ENCODE measurements around the gene TUBGCP4. TPM values are rescaled to one million over a fixed set of nuclear protein-coding genes. Genes with fewer than 3 reads are reported as not detected.
"Not testable (repeated sequence)": the region's sequence is repeated elsewhere in the genome, so short reads cannot be mapped to it uniquely, and the experiment has no call there.

The TUBGCP4 gene
- 22.1 and 24.5 TPM in 2 replicates for total RNA-seq (2014; rRNA removed; shearing (Covaris generic))

GRCh38 chr15:43370975-43371974 lies at the start of gene TUBGCP4, which contains the start of gene ZSCAN29:
TSS of gene TUBGCP4 (plus strand) at chr15:43371101. CDS start at chr15:43371355, 254 bp downstream.
TSS of gene ZSCAN29 (minus strand) at chr15:43371043. CDS start at chr15:43369913, 1,130 bp downstream.
- DNase-seq (ENCODE audit: low read depth), result peak; percentile 78

GRCh38 chr15:43325039-43325684 lies 45.7 kb upstream of the TUBGCP4 start:
- no peak for DNase-seq (ENCODE audit: low read depth)

DNA sequence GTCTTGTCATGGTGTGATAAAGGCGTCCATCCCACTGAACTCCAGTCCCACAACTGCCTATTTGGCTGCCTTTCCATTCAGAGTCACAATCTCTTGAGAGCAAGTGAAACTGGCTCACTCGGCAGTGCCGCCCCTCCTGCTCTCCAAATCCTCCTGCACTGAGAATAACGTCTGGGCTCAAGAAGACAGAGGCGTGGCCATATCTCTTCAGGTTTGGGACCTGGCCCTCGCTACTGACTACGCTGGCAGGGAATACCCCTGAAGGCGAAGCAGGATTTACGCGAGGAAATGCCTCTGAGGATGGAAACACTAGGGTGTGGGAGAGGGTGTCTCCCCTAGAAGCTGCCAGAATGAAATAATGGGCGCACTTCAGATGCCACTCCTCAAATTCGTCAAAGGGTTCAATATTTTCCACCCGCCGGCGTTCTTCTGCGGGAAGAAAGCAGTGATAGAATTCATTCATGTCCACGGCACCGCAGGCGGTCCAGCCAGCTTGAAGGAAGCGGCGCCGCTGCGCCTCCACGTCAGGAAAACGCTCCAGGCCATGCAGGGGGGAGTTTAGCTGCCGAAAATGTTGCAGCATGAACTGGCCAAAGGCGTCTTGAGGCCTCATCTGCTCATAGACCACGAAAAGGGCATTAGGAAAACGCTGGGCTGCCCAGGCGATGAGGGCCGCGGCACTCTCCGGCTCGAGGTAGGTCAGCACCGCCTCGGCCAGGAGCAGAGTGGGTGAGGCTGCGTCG lies 41.5 kb upstream of the TUBGCP4 start:
- DNase-seq (ENCODE audit: low read depth), result no peak

GRCh38 chr15:43329960-43330779 lies 40.7 kb upstream of the TUBGCP4 start, which contains the start of gene LCMT2:
TSS of gene LCMT2 (minus strand) at chr15:43330573. CDS start at chr15:43330489, 84 bp downstream.
- DNase-seq (ENCODE audit: low read depth), result peak; percentile 96

DNA sequence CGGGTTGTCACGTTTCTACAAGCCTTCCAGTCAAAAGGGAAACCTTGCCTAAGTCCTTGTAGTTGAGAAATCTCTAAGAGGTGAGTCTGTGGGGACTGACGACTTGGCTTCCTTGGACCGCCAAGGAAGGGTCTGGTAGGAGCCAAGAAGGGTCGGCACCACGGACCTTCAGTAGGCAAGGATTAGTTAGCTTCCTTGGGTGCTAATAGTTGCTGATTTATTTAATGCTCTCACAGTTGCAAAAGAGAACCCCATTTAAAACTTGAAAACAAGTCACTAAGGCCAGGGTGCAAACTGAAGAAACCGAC lies 40.2 kb upstream of the TUBGCP4 start:
- DNase-seq (ENCODE audit: low read depth), result no peak

GRCh38 chr15:43346305-43346704 lies 24.6 kb upstream of the TUBGCP4 start:
- peak; percentile 24 for DNase-seq (ENCODE audit: low read depth)

DNA sequence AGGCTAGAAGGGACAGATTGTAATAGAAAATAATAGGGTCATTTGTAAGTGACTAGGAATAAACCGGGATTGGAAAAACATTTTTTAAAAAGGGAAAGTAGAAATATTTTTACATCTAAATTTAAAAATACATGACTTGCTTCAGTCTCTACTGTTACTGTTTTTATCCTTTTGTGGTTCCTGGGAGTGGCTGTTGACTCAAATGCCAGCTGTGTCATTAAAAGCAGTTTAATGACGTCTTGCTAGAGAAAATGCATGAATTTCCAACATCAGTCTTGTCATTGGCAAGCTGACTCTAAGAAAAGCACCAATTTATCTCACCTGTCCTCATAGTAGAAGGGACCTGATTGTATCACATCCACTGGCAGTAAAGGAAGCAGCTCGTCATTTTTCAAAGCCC lies 23.8 kb upstream of the TUBGCP4 start:
- DNase-seq (ENCODE audit: low read depth), result no peak

- DNase-seq (ENCODE audit: low read depth), result no peak
These were observed 18.1 kb upstream of the TUBGCP4 start for GRCh38 chr15:43352693-43353382.

DNA sequence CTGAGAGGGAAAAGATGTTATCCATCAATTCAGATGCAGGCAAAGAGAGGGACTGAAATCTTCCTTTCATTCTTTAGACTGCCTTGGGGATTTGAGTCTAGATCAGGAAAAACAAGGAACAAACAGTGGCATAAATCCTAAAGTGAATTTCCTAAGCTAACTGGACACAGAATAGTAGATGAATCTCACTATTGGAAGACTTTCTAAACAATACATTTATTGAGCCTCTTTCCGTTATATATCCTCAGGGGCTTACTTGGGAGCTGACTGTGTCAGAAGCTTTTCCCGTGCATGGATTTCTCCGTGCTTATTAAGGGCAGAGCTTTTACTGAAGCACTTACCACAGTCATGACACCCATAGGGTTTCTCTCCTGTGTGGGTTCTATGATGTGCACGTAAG lies 10.1 kb upstream of the TUBGCP4 start:
- no peak for DNase-seq (ENCODE audit: low read depth)

DNA sequence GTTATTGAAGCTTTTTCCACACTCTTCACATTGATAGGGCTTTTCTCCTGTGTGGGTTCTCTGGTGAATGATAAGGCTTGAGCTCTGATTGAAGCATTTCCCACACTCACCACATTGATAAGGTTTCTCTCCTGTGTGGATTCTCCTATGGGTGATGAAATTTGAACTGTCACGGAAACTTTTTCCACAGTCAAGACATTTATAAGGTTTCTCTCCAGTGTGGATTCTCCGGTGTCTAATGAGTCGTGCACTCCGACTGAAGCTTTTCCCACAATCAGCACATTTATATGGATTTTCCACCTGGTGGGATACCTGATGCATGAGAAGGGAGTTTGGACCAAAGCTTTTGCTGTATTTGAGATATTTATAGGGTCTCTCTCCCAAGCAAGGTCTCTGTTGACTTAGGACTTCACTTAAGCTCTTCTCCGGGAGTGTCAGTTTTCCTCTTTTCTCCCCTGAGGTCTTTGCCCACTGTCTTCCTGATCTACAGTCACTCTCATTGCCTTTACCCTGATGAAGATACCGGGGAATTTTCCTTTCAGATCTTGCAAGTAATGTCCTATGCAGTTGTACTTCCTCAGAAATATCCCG lies 9.5 kb upstream of the TUBGCP4 start:
- DNase-seq (ENCODE audit: low read depth), result no peak

DNA sequence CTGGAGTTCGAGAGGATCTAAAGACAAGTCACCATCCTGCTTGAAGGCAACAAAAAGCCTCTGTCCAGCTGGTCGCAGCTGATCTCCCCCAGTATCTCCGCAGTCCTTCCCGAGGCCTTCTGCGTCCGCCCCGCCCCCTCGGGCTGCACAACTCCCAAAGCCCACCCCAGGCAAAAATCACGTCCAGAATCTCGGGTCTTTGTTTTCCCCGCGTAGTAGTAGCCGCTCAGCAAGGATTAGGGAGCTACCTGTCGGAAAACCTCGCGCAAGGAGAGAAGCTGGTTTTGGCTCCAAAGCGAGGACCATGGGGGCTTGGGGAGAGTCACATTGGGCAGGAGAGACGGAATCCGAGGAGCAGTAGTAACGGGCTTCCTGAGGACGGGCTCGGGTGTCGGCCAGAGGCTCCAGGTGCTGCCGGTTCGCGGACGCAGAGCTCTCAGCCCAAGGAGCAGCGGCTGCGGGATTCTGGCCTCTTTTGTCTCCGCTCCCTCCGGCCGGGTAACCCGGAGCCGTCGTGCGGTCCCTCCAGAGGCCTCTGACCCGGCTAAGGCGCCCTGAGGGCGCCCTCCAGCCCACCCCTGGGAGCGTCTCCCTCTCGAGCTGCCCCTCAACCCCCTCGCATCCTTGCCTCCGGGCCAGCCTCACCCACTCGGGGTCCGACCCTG lies 459 bp upstream of the TUBGCP4 start:
- DNase-seq (ENCODE audit: low read depth), result peak; percentile 39

DNA sequence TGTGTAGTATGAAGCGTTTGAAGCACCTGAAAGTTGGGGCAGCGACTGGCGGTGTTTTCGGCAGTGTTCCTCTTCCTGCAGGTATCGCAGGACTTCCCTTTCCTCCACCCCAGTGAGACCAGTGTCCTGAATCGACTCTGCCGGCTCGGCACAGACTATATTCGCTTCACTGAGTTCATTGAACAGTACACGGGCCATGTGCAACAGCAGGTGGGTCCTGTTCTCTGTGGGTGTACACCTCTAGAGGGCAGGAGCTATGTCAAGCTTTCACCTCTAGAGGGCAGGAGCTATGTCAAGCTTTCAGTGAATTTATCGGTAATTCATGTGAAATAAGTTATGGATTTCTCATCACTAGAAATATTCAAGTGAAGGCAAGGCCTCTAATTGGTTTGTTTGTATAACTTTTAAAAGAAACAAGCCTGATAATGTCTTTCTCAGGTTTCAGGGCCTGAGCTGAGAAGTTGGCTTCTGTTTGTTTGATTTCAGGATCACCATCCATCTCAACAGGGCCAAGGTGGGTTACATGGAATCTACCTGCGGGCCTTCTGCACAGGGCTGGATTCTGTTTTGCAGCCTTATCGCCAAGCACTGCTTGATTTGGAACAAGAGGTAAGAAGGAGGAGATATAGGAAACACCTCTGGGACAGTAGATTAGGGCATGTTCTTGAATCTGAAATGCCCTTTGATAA lies 5.3 kb downstream of the TUBGCP4 start:
- peak; percentile 23 for DNase-seq (ENCODE audit: low read depth)

- no peak for DNase-seq (ENCODE audit: low read depth)
These were observed 7.7 kb downstream of the TUBGCP4 start for GRCh38 chr15:43378601-43379000.

GRCh38 chr15:43382310-43382709 lies 11.4 kb downstream of the TUBGCP4 start:
- DNase-seq (ENCODE audit: low read depth), result no peak

DNA sequence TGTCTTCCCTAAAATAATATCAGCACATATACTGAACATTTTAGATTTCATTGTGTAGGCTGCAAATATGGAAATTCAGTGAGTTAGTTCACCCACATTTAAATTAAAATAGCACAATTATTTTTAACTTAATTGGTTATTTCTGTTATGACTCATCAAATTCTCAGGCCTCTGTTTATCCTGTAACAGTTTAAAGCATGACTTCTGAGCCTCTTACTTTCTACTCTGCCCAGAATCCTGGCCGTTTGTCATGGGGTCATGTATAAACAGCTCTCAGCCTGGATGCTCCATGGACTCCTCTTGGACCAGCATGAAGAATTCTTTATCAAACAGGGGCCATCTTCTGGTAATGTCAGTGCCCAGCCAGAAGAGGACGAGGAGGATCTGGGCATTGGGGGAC lies 12.2 kb downstream of the TUBGCP4 start:
- DNase-seq (ENCODE audit: low read depth), result peak; percentile 42

DNA sequence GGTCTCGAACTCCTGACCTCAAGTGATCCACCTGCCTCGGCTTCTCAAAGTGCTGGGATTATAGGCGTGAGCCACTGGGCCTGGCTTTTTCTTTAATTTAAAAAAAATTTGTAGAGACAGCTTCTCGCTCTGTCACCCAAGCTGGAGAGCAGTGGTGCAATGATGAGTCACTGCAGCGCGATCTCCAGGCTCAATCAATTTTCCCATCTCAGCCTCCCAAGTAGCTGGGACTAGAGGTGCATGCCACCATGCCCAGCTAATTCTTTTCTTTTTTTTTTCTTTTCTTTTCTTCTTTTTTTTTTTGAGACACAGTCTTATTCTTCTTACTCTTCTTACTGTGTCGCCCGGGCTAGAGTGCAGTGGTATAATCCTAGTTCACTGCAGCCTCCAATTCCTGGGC lies 19.8 kb downstream of the TUBGCP4 start:
- DNase-seq (ENCODE audit: low read depth), result peak; percentile 51

GRCh38 chr15:43393592-43393991 lies 22.7 kb downstream of the TUBGCP4 start:
- DNase-seq (ENCODE audit: low read depth), result not testable (repeated sequence)

- no peak for DNase-seq (ENCODE audit: low read depth)
These were observed 31.4 kb downstream of the TUBGCP4 start for GRCh38 chr15:43402255-43402654.

GRCh38 chr15:43403616-43404015 lies 32.7 kb downstream of the TUBGCP4 start:
- DNase-seq (ENCODE audit: low read depth), result no peak
